H9 (cell line): ENCODE results near the gene LYSMD4. TPM values are rescaled to one million over a fixed set of nuclear protein-coding genes. Genes with fewer than 3 reads are reported as not detected.

ENCODE experiments used
- DNase-seq: peaks from one replicate; pipeline ENCODE4 v3.0.0-alpha.2; 2017
- H2AFZ ChIP-seq: one replicate; pipeline ENCODE4 v1.6.1; 2013; ENCODE audit warnings: mild to moderate bottlenecking, low read length, control low read depth, moderate library complexity
- H2AK5ac ChIP-seq: 2 replicates; pipeline ENCODE4 v1.6.1; 2013; ENCODE audit warnings: low read length, control low read depth, mixed read lengths; ENCODE audit not compliant: insufficient read length
- H2BK120ac ChIP-seq: one replicate; pipeline ENCODE4 v1.6.1; 2013; ENCODE audit warnings: low read depth, mild to moderate bottlenecking, low read length, control low read depth, inconsistent platforms; ENCODE audit not compliant: poor library complexity, severe bottlenecking
- H2BK12ac ChIP-seq: 2 replicates; pipeline ENCODE4 v1.6.1; 2013; ENCODE audit warnings: low read length, control low read depth, mixed read lengths, low read depth; ENCODE audit not compliant: insufficient read length
- H2BK15ac ChIP-seq: 2 replicates; pipeline ENCODE4 v1.6.1; 2013; ENCODE audit warnings: low read depth, low read length, control low read depth
- H2BK20ac ChIP-seq: one replicate; pipeline ENCODE4 v1.6.1; 2013; ENCODE audit warnings: low read depth, mild to moderate bottlenecking, low read length, control low read depth, inconsistent platforms; ENCODE audit not compliant: poor library complexity, severe bottlenecking
- H2BK5ac ChIP-seq: 2 replicates; pipeline ENCODE4 v1.6.1; 2013; ENCODE audit warnings: low read length, control low read depth, mixed read lengths; ENCODE audit not compliant: insufficient read length
- H3K14ac ChIP-seq: 2 replicates; pipeline ENCODE4 v1.6.1; 2013; ENCODE audit warnings: low read length, control low read depth; ENCODE audit not compliant: insufficient read depth
- H3K18ac ChIP-seq: 2 replicates; pipeline ENCODE4 v1.6.1; 2013; ENCODE audit warnings: low read depth, mild to moderate bottlenecking, mixed read lengths, low read length, control low read depth; ENCODE audit not compliant: insufficient read length
- H3K23ac ChIP-seq: 2 replicates; pipeline ENCODE4 v1.6.1; 2013; ENCODE audit warnings: low read length, control low read depth, mixed read lengths, low read depth; ENCODE audit not compliant: insufficient read length
- H3K23me2 ChIP-seq: 2 replicates; pipeline ENCODE4 v1.6.1; 2013; ENCODE audit warnings: low read depth, mild to moderate bottlenecking, mixed read lengths, low read length, control low read depth; ENCODE audit not compliant: insufficient read length, poor library complexity, severe bottlenecking
- H3K27ac ChIP-seq: 2 replicates; pipeline ENCODE4 v1.5.1; 2013; ENCODE audit warnings: low read length, control low read depth, mixed read lengths, low read depth; ENCODE audit not compliant: insufficient read length
- H3K27me3 ChIP-seq: 2 replicates; pipeline ENCODE4 v1.6.1; 2013; ENCODE audit warnings: low read length, control low read depth, inconsistent platforms; ENCODE audit not compliant: insufficient read depth
- H3K4ac ChIP-seq: 2 replicates; pipeline ENCODE4 v1.6.1; 2013; ENCODE audit warnings: low read depth, mild to moderate bottlenecking, control low read depth, inconsistent platforms, low read length, moderate library complexity
- H3K4me1 ChIP-seq: 2 replicates; pipeline ENCODE4 v1.6.1; 2013; ENCODE audit warnings: low read length, control low read depth, inconsistent platforms; ENCODE audit not compliant: insufficient read depth
- H3K4me2 ChIP-seq: 2 replicates; pipeline ENCODE4 v1.6.1; 2013; ENCODE audit warnings: low read length, control low read depth, mixed read lengths; ENCODE audit not compliant: insufficient read length, insufficient read depth
- H3K56ac ChIP-seq: 2 replicates; pipeline ENCODE4 v1.6.1; 2013; ENCODE audit warnings: low read depth, mild to moderate bottlenecking, mixed read lengths, low read length, control low read depth; ENCODE audit not compliant: insufficient read length
- H3K79me1 ChIP-seq: 2 replicates; pipeline ENCODE4 v1.6.1; 2013; ENCODE audit warnings: low read depth, mild to moderate bottlenecking, moderate library complexity, low read length, control low read depth, inconsistent platforms; ENCODE audit not compliant: insufficient read depth, poor library complexity, severe bottlenecking
- H3K79me2 ChIP-seq: 2 replicates; pipeline ENCODE4 v1.6.1; 2013; ENCODE audit warnings: low read length, control low read depth, inconsistent platforms; ENCODE audit not compliant: insufficient read depth
- H3K9ac ChIP-seq: 2 replicates; pipeline ENCODE4 v1.6.1; 2013; ENCODE audit warnings: low read length, control low read depth, mixed read lengths; ENCODE audit not compliant: insufficient read length; ENCODE audit errors: extremely low read depth
- H3K9me3 ChIP-seq: one replicate; pipeline ENCODE4 v1.6.1; 2013; ENCODE audit warnings: low read depth, low read length, inconsistent platforms; ENCODE audit not compliant: control insufficient read depth
- H3T11ph ChIP-seq: one replicate; pipeline ENCODE4 v1.6.1; 2013; ENCODE audit warnings: mild to moderate bottlenecking, low read length, control low read depth, inconsistent platforms
- H4K20me1 ChIP-seq: one replicate; pipeline ENCODE4 v1.6.1; 2013; ENCODE audit not compliant: control insufficient read depth, insufficient read length, insufficient read depth
- H4K5ac ChIP-seq: 2 replicates; pipeline ENCODE4 v1.6.1; 2013; ENCODE audit warnings: low read depth, mild to moderate bottlenecking, mixed read lengths, low read length, control low read depth; ENCODE audit not compliant: insufficient read length
- H4K8ac ChIP-seq: replicated peaks from 2 replicates; pipeline ENCODE4 v1.6.1; 2013; ENCODE audit warnings: low read length, control low read depth, mixed read lengths, low read depth; ENCODE audit not compliant: insufficient read length
- H4K91ac ChIP-seq: 2 replicates; pipeline ENCODE4 v1.6.1; 2013; ENCODE audit warnings: low read depth, mild to moderate bottlenecking, moderate library complexity, mixed read lengths, low read length, control low read depth; ENCODE audit not compliant: insufficient read length
- H3K27ac Mint-ChIP-seq, 3 experiments: 2 replicates in 2 of 3; 3 replicates in 1 of 3; pipeline ENCODE4 v1.8.0; 2020 to 2021; ENCODE audit warnings: mixed read lengths in 3 of 3, mild to moderate bottlenecking in 1 of 3, moderate library complexity in 1 of 3
- H3K27me3 Mint-ChIP-seq: 2 replicates; pipeline ENCODE4 v1.8.0; 2021; ENCODE audit warnings: low read depth, mild to moderate bottlenecking, moderate library complexity, mixed read lengths
- H3K36me3 Mint-ChIP-seq, 3 experiments: 2 replicates in 2 of 3; 3 replicates in 1 of 3; pipeline ENCODE4 v1.8.0; 2020 to 2021; ENCODE audit warnings: low read depth in 3 of 3, mixed read lengths in 3 of 3; ENCODE audit not compliant: insufficient read depth in 1 of 3
- H3K4me1 Mint-ChIP-seq, 2 experiments: 2 replicates each; pipeline ENCODE4 v1.8.0; 2020; ENCODE audit warnings: mixed read lengths in 2 of 2
- H3K4me3 Mint-ChIP-seq, 2 experiments: 2 replicates in 1 of 2; 3 replicates in 1 of 2; pipeline ENCODE4 v1.8.0; 2020 to 2021; ENCODE audit warnings: mild to moderate bottlenecking in 2 of 2, mixed read lengths in 2 of 2, moderate library complexity in 1 of 2
- H3K9me3 Mint-ChIP-seq, 2 experiments: 2 replicates in 1 of 2; 3 replicates in 1 of 2; pipeline ENCODE4 v1.8.0; 2020; ENCODE audit warnings: mild to moderate bottlenecking in 2 of 2, mixed read lengths in 2 of 2, moderate library complexity in 1 of 2
- WGBS: extraction: QIAGEN DNeasy Blood & Tissue Kit; methylation state at CpG from one replicate; pipeline ENCODE4 v1.1.7; 2013; ENCODE audit warnings: missing lambda C conversion rate, low lambda C conversion rate, mixed read lengths; ENCODE audit not compliant: insufficient read length; ENCODE audit errors: extremely low coverage; 5-methylcytosine and 5-hydroxymethylcytosine counted together
- total RNA-seq: library from RNA; stranded (reverse); gene quantifications from 2 replicates; pipeline ENCODE4 v1.2.1, GENCODE V29; 2021
- TF ChIP-seq, protein P1 (sequence below): fragments of 200-600 bp; sonication (generic); conservative IDR thresholded peaks from 3 replicates; pipeline ENCODE4 v1.8.0; 2021; ENCODE audit warnings: antibody characterized with exemption, mild to moderate bottlenecking

LYSMD4 gene
- total RNA-seq, 1 experiment from 2014 or later = 10.0 TPM

DNA sequence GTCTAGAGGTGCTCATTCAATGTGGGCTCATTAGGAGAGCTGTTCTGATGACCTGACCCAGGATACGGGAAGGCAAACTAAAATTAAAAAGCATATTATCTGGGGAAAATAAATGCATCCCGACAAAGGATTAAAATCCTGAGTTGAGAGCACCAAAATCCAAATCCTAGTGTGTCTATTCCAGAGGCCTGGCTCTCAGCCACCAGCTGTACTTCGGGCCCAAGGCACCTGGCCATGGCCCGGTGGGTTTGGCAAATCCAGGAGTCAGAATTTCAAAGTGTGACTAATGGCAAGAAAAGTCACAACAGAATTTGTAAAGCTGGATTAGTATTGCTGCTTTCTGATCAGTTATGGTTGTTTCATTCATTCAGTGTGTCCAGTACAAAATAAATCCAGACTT is 2.6 kb upstream of the LYSMD4 start:
- Mint-ChIP-seq H3K4me1 (peaks cover 19 to 23% of the 10 kb centered on the region in 2 experiments), H3K27ac (no peak overlapping the region), H3K27me3 (peaks cover 11% of the 10 kb centered on the region), H3K4me3 (no peak overlapping the region), H3K9me3 (no peaks in the 10 kb centered on the region), H3K36me3 (no peaks in the 10 kb centered on the region; a peak in 1 of 7 replicates)
- DNase-seq = no peak
- Histone ChIP-seq H2BK20ac (no peak overlapping the region), H3K4me2 (no peak overlapping the region), H4K5ac (no peak overlapping the region), H2AK5ac (no peak overlapping the region), H3K79me1 (no peaks in the 10 kb centered on the region), H3K4me1 (no peaks in the 10 kb centered on the region), H3K18ac (no peak overlapping the region), H4K91ac (no peak overlapping the region), H3K27ac (no peak overlapping the region), H3K27me3 (no peaks in the 10 kb centered on the region), H3K4ac (no peak overlapping the region), H3K79me2 (no peaks in the 10 kb centered on the region), H2BK12ac (no peak overlapping the region), H2BK15ac (no peak overlapping the region), H3K9me3 (no peaks in the 10 kb centered on the region), H2AFZ (no peak overlapping the region), H3K14ac (no peak overlapping the region), H2BK5ac (no peak overlapping the region), H2BK120ac (no peak overlapping the region), H3K23ac (no peak overlapping the region), H3K56ac (no peak overlapping the region), H3K23me2 (peaks cover 16% of the 10 kb centered on the region), H3T11ph (no peak overlapping the region), H3K9ac (no peak overlapping the region), H4K20me1 (no peaks in the 10 kb centered on the region), H4K8ac (no peak overlapping the region)
- no CpG with 5 or more reads among the region's 4 CpGs for WGBS
- TF ChIP-seq, protein P1, sequence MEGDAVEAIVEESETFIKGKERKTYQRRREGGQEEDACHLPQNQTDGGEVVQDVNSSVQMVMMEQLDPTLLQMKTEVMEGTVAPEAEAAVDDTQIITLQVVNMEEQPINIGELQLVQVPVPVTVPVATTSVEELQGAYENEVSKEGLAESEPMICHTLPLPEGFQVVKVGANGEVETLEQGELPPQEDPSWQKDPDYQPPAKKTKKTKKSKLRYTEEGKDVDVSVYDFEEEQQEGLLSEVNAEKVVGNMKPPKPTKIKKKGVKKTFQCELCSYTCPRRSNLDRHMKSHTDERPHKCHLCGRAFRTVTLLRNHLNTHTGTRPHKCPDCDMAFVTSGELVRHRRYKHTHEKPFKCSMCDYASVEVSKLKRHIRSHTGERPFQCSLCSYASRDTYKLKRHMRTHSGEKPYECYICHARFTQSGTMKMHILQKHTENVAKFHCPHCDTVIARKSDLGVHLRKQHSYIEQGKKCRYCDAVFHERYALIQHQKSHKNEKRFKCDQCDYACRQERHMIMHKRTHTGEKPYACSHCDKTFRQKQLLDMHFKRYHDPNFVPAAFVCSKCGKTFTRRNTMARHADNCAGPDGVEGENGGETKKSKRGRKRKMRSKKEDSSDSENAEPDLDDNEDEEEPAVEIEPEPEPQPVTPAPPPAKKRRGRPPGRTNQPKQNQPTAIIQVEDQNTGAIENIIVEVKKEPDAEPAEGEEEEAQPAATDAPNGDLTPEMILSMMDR = no peak
